H9 (cell line): ENCODE data around the gene DPEP3. TPM values are rescaled to one million over a fixed set of nuclear protein-coding genes. Genes with fewer than 3 reads are reported as not detected.

Experiments
- DNase-seq: peaks from one replicate; pipeline ENCODE4 v3.0.0-alpha.2; 2017
- H2AFZ ChIP-seq: one replicate; pipeline ENCODE4 v1.6.1; 2013; ENCODE audit warnings: mild to moderate bottlenecking, low read length, control low read depth, moderate library complexity
- H2AK5ac ChIP-seq: 2 replicates; pipeline ENCODE4 v1.6.1; 2013; ENCODE audit warnings: low read length, control low read depth, mixed read lengths; ENCODE audit not compliant: insufficient read length
- H2BK120ac ChIP-seq: one replicate; pipeline ENCODE4 v1.6.1; 2013; ENCODE audit warnings: low read depth, mild to moderate bottlenecking, low read length, control low read depth, inconsistent platforms; ENCODE audit not compliant: poor library complexity, severe bottlenecking
- H2BK12ac ChIP-seq: 2 replicates; pipeline ENCODE4 v1.6.1; 2013; ENCODE audit warnings: low read length, control low read depth, mixed read lengths, low read depth; ENCODE audit not compliant: insufficient read length
- H2BK15ac ChIP-seq: 2 replicates; pipeline ENCODE4 v1.6.1; 2013; ENCODE audit warnings: low read depth, low read length, control low read depth
- H2BK20ac ChIP-seq: one replicate; pipeline ENCODE4 v1.6.1; 2013; ENCODE audit warnings: low read depth, mild to moderate bottlenecking, low read length, control low read depth, inconsistent platforms; ENCODE audit not compliant: poor library complexity, severe bottlenecking
- H2BK5ac ChIP-seq: 2 replicates; pipeline ENCODE4 v1.6.1; 2013; ENCODE audit warnings: low read length, control low read depth, mixed read lengths; ENCODE audit not compliant: insufficient read length
- H3K14ac ChIP-seq: 2 replicates; pipeline ENCODE4 v1.6.1; 2013; ENCODE audit warnings: low read length, control low read depth; ENCODE audit not compliant: insufficient read depth
- H3K18ac ChIP-seq: 2 replicates; pipeline ENCODE4 v1.6.1; 2013; ENCODE audit warnings: low read depth, mild to moderate bottlenecking, mixed read lengths, low read length, control low read depth; ENCODE audit not compliant: insufficient read length
- H3K23ac ChIP-seq: 2 replicates; pipeline ENCODE4 v1.6.1; 2013; ENCODE audit warnings: low read length, control low read depth, mixed read lengths, low read depth; ENCODE audit not compliant: insufficient read length
- H3K23me2 ChIP-seq: 2 replicates; pipeline ENCODE4 v1.6.1; 2013; ENCODE audit warnings: low read depth, mild to moderate bottlenecking, mixed read lengths, low read length, control low read depth; ENCODE audit not compliant: insufficient read length, poor library complexity, severe bottlenecking
- H3K27ac ChIP-seq: 2 replicates; pipeline ENCODE4 v1.5.1; 2013; ENCODE audit warnings: low read length, control low read depth, mixed read lengths, low read depth; ENCODE audit not compliant: insufficient read length
- H3K27me3 ChIP-seq: 2 replicates; pipeline ENCODE4 v1.6.1; 2013; ENCODE audit warnings: low read length, control low read depth, inconsistent platforms; ENCODE audit not compliant: insufficient read depth
- H3K4ac ChIP-seq: 2 replicates; pipeline ENCODE4 v1.6.1; 2013; ENCODE audit warnings: low read depth, mild to moderate bottlenecking, control low read depth, inconsistent platforms, low read length, moderate library complexity
- H3K4me1 ChIP-seq: 2 replicates; pipeline ENCODE4 v1.6.1; 2013; ENCODE audit warnings: low read length, control low read depth, inconsistent platforms; ENCODE audit not compliant: insufficient read depth
- H3K4me2 ChIP-seq: 2 replicates; pipeline ENCODE4 v1.6.1; 2013; ENCODE audit warnings: low read length, control low read depth, mixed read lengths; ENCODE audit not compliant: insufficient read length, insufficient read depth
- H3K56ac ChIP-seq: 2 replicates; pipeline ENCODE4 v1.6.1; 2013; ENCODE audit warnings: low read depth, mild to moderate bottlenecking, mixed read lengths, low read length, control low read depth; ENCODE audit not compliant: insufficient read length
- H3K79me1 ChIP-seq: 2 replicates; pipeline ENCODE4 v1.6.1; 2013; ENCODE audit warnings: low read depth, mild to moderate bottlenecking, moderate library complexity, low read length, control low read depth, inconsistent platforms; ENCODE audit not compliant: insufficient read depth, poor library complexity, severe bottlenecking
- H3K79me2 ChIP-seq: 2 replicates; pipeline ENCODE4 v1.6.1; 2013; ENCODE audit warnings: low read length, control low read depth, inconsistent platforms; ENCODE audit not compliant: insufficient read depth
- H3K9ac ChIP-seq: 2 replicates; pipeline ENCODE4 v1.6.1; 2013; ENCODE audit warnings: low read length, control low read depth, mixed read lengths; ENCODE audit not compliant: insufficient read length; ENCODE audit errors: extremely low read depth
- H3K9me3 ChIP-seq: one replicate; pipeline ENCODE4 v1.6.1; 2013; ENCODE audit warnings: low read depth, low read length, inconsistent platforms; ENCODE audit not compliant: control insufficient read depth
- H3T11ph ChIP-seq: one replicate; pipeline ENCODE4 v1.6.1; 2013; ENCODE audit warnings: mild to moderate bottlenecking, low read length, control low read depth, inconsistent platforms
- H4K20me1 ChIP-seq: one replicate; pipeline ENCODE4 v1.6.1; 2013; ENCODE audit not compliant: control insufficient read depth, insufficient read length, insufficient read depth
- H4K5ac ChIP-seq: 2 replicates; pipeline ENCODE4 v1.6.1; 2013; ENCODE audit warnings: low read depth, mild to moderate bottlenecking, mixed read lengths, low read length, control low read depth; ENCODE audit not compliant: insufficient read length
- H4K8ac ChIP-seq: replicated peaks from 2 replicates; pipeline ENCODE4 v1.6.1; 2013; ENCODE audit warnings: low read length, control low read depth, mixed read lengths, low read depth; ENCODE audit not compliant: insufficient read length
- H4K91ac ChIP-seq: 2 replicates; pipeline ENCODE4 v1.6.1; 2013; ENCODE audit warnings: low read depth, mild to moderate bottlenecking, moderate library complexity, mixed read lengths, low read length, control low read depth; ENCODE audit not compliant: insufficient read length
- H3K27ac Mint-ChIP-seq, 3 experiments: 2 replicates in 2 of 3; 3 replicates in 1 of 3; pipeline ENCODE4 v1.8.0; 2020 to 2021; ENCODE audit warnings: mixed read lengths in 3 of 3, mild to moderate bottlenecking in 1 of 3, moderate library complexity in 1 of 3
- H3K27me3 Mint-ChIP-seq: 2 replicates; pipeline ENCODE4 v1.8.0; 2021; ENCODE audit warnings: low read depth, mild to moderate bottlenecking, moderate library complexity, mixed read lengths
- H3K36me3 Mint-ChIP-seq, 3 experiments: 2 replicates in 2 of 3; 3 replicates in 1 of 3; pipeline ENCODE4 v1.8.0; 2020 to 2021; ENCODE audit warnings: low read depth in 3 of 3, mixed read lengths in 3 of 3; ENCODE audit not compliant: insufficient read depth in 1 of 3
- H3K4me1 Mint-ChIP-seq, 2 experiments: 2 replicates each; pipeline ENCODE4 v1.8.0; 2020; ENCODE audit warnings: mixed read lengths in 2 of 2
- H3K4me3 Mint-ChIP-seq, 2 experiments: 2 replicates in 1 of 2; 3 replicates in 1 of 2; pipeline ENCODE4 v1.8.0; 2020 to 2021; ENCODE audit warnings: mild to moderate bottlenecking in 2 of 2, mixed read lengths in 2 of 2, moderate library complexity in 1 of 2
- H3K9me3 Mint-ChIP-seq, 2 experiments: 2 replicates in 1 of 2; 3 replicates in 1 of 2; pipeline ENCODE4 v1.8.0; 2020; ENCODE audit warnings: mild to moderate bottlenecking in 2 of 2, mixed read lengths in 2 of 2, moderate library complexity in 1 of 2
- CTCF ChIP-seq: fragments of 200-600 bp; sonication (generic); conservative IDR thresholded peaks from 3 replicates; pipeline ENCODE4 v1.8.0; 2021; ENCODE audit warnings: antibody characterized with exemption, mild to moderate bottlenecking
- WGBS: extraction: QIAGEN DNeasy Blood & Tissue Kit; methylation state at CpG from one replicate; pipeline ENCODE4 v1.1.7; 2013; ENCODE audit warnings: missing lambda C conversion rate, low lambda C conversion rate, mixed read lengths; ENCODE audit not compliant: insufficient read length; ENCODE audit errors: extremely low coverage; 5-methylcytosine and 5-hydroxymethylcytosine counted together
- total RNA-seq: library from RNA; stranded (reverse); gene quantifications from 2 replicates; pipeline ENCODE4 v1.2.1, GENCODE V29; 2021

Gene DPEP3
- total RNA-seq, 1 experiment from 2014 or later: 0.68 TPM

DNA sequence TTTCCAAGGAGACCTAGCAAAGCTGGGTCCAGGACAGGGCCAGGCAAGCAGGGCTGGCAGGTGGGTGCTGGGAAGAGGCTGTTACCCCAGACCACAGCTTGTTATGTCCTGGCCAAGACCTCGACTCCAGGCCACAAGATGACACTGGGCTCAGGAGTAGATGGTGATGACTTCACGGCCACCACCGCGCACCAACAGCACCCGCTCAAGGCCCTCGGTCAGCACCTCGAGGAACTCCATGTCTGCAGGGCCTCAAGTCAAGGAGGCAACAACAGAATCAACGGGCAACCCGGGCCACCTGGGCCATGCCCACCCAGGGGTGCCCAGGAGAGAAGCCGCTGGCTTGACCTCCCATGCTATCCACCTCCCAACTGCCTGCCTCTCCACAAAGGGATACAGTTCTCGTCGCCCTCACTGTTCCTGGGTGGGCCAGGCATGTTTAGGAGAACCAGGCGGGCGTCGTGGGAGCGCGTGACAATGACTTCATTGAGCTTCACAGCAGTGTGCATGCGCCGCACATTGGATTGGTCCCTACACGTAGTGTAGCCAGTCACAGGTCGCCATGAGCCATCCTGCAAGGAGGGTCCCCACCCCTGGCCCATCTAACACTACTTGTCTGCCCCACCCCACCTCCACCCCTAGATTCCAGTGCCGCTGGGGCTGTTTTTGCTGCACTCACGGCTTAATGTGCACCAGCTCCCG is 35.5 kb downstream of the DPEP3 start:
- Histone ChIP-seq H3K4me1 (no peaks in the 10 kb centered on the region), H2AK5ac (no peak overlapping the region), H3K56ac (no peak overlapping the region), H2AFZ (no peak overlapping the region), H3K79me1 (no peaks in the 10 kb centered on the region), H4K20me1 (no peaks in the 10 kb centered on the region), H3K4ac (no peak overlapping the region), H2BK20ac (no peak overlapping the region), H3T11ph (no peak overlapping the region), H3K14ac (no peak overlapping the region), H4K8ac (no peak overlapping the region), H2BK12ac (no peak overlapping the region), H3K27ac (no peak overlapping the region), H2BK120ac (no peak overlapping the region), H3K9me3 (no peaks in the 10 kb centered on the region), H3K79me2 (no peaks in the 10 kb centered on the region), H3K18ac (no peak overlapping the region), H3K9ac (no peak overlapping the region), H2BK5ac (no peak overlapping the region), H3K23ac (no peak overlapping the region), H4K91ac (no peak overlapping the region), H3K27me3 (no peaks in the 10 kb centered on the region), H3K23me2 (no peaks in the 10 kb centered on the region), H2BK15ac (no peak overlapping the region), H3K4me2 (no peak overlapping the region), H4K5ac (no peak overlapping the region)
- Mint-ChIP-seq H3K4me3 (no peak overlapping the region), H3K36me3 (peaks cover 11 to 56% (median 23%) of the 10 kb centered on the region in 3 experiments; a peak in 5 of 7 replicates), H3K9me3 (no peaks in the 10 kb centered on the region), H3K4me1 (peaks cover 2 to 15% of the 10 kb centered on the region in 2 experiments; a peak in 2 of 4 replicates), H3K27ac (no peak overlapping the region), H3K27me3 (no peaks in the 10 kb centered on the region)
- no peak for TF ChIP-seq CTCF
- no peak for DNase-seq
- WGBS: no CpG with 5 or more reads among the region's 24 CpGs
